WTC11 (cell line): ENCODE data around the gene RCN2.
"Not testable (repeated sequence)": the region's sequence is repeated elsewhere in the genome, so short reads cannot be mapped to it uniquely, and the experiment has no call there.

Experiments
- ARID4B ChIP-seq: sonication (generic); formaldehyde crosslinking; IDR thresholded peaks from 2 replicates; pipeline ENCODE4 v1.8.0; 2023; ENCODE audit warnings: missing genetic modification reagents, mild to moderate bottlenecking, borderline replicate concordance
- ATF3 ChIP-seq: sonication (generic); formaldehyde crosslinking; conservative IDR thresholded peaks from 2 replicates; pipeline ENCODE4 v1.8.1; 2022; ENCODE audit warnings: mild to moderate bottlenecking, missing genetic modification reagents
- CTCF ChIP-seq: fragments of 200-600 bp; IDR thresholded peaks from 2 replicates; pipeline ENCODE4 v1.8.0; 2022; ENCODE audit warnings: antibody characterized with exemption
- E2F5 ChIP-seq: sonication (generic); formaldehyde crosslinking; IDR thresholded peaks from 2 replicates; pipeline ENCODE4 v1.8.1; 2022; ENCODE audit warnings: mild to moderate bottlenecking, moderate library complexity, missing genetic modification reagents
- FOXK1 ChIP-seq: sonication (generic); formaldehyde crosslinking; IDR thresholded peaks from 2 replicates; pipeline ENCODE4 v1.8.0; 2022; ENCODE audit warnings: mild to moderate bottlenecking, moderate library complexity, missing genetic modification reagents
- FOXP4 ChIP-seq: sonication (generic); formaldehyde crosslinking; IDR thresholded peaks from 2 replicates; pipeline ENCODE4 v1.8.0; 2022; ENCODE audit warnings: mild to moderate bottlenecking, missing genetic modification reagents
- USF2 ChIP-seq: sonication (generic); formaldehyde crosslinking; IDR thresholded peaks from 2 replicates; pipeline ENCODE4 v1.8.1; 2023; ENCODE audit warnings: mild to moderate bottlenecking, missing genetic modification reagents, moderate library complexity
- ZNF423 ChIP-seq: fragments of 250-450 bp; sonication (Bioruptor Pico); IDR thresholded peaks from 2 replicates; pipeline ENCODE4 v2.1.2; 2022; ENCODE audit warnings: mild to moderate bottlenecking, moderate library complexity

GRCh38 chr15:76892836-76893235, 38.7 kb upstream of the RCN2 start:
- TF ChIP-seq ZNF423; ARID4B (CRISPR knock-in tag); FOXP4; CTCF; FOXK1 (CRISPR knock-in tag); ATF3; E2F5; USF2: not testable (repeated sequence)
